DMS153 treated with DMSO at 0.1 percent for 48 hours (cell line): ENCODE measurements around the gene PCSK2.

Experiments used
- DNase-seq: peaks from one replicate; lab custom pipeline; 2025; ENCODE audit not compliant: unreplicated experiment; lab: John Stamatoyannopoulos, UW

PCSK2 gene

GRCh38 chr20:17470521-17470920 lies 243.7 kb downstream of the PCSK2 start:
- DNase-seq, result no peak

GRCh38 chr20:17470973-17471372 lies 244.1 kb downstream of the PCSK2 start:
- DNase-seq, result no peak

GRCh38 chr20:17471606-17472187 lies 244.9 kb downstream of the PCSK2 start:
- DNase-seq, result no peak

GRCh38 chr20:17473659-17474058 lies 246.8 kb downstream of the PCSK2 start:
- no peak for DNase-seq

- DNase-seq, result no peak
These were observed 252.3 kb downstream of the PCSK2 start for GRCh38 chr20:17479063-17479657.

GRCh38 chr20:17480696-17481095 lies 253.9 kb downstream of the PCSK2 start:
- DNase-seq, result no peak

- DNase-seq, result no peak
These were observed 254.8 kb downstream of the PCSK2 start for GRCh38 chr20:17481661-17482060.

- no peak for DNase-seq
These were observed 255.7 kb downstream of the PCSK2 start for GRCh38 chr20:17482536-17482935.

GRCh38 chr20:17485017-17485416 lies 258.2 kb downstream of the PCSK2 start:
- DNase-seq, result no peak

- no peak for DNase-seq
These were observed 262.2 kb downstream of the PCSK2 start for GRCh38 chr20:17488916-17489600.

GRCh38 chr20:17490501-17490900 lies 263.7 kb downstream of the PCSK2 start:
- no peak for DNase-seq

- no peak for DNase-seq
These were observed 264.2 kb downstream of the PCSK2 start for GRCh38 chr20:17491041-17491440.

- DNase-seq, result no peak
These were observed 264.6 kb downstream of the PCSK2 start for GRCh38 chr20:17491488-17491887.

- DNase-seq, result no peak
These were observed 266.3 kb downstream of the PCSK2 start for GRCh38 chr20:17493173-17493572.

- no peak for DNase-seq
These were observed 267.4 kb downstream of the PCSK2 start for GRCh38 chr20:17494201-17494600.

GRCh38 chr20:17495826-17496225 lies 269.0 kb downstream of the PCSK2 start:
- no peak for DNase-seq

- no peak for DNase-seq
These were observed 271.2 kb downstream of the PCSK2 start for GRCh38 chr20:17497821-17498580.

GRCh38 chr20:17498641-17499040 lies 271.8 kb downstream of the PCSK2 start:
- DNase-seq, result no peak

- DNase-seq, result no peak
These were observed 272.2 kb downstream of the PCSK2 start for GRCh38 chr20:17499041-17499440.

GRCh38 chr20:17500271-17500670 lies 273.4 kb downstream of the PCSK2 start:
- DNase-seq, result no peak

- DNase-seq, result no peak
These were observed 274.0 kb downstream of the PCSK2 start for GRCh38 chr20:17500826-17501225.

GRCh38 chr20:17501701-17502100 lies 274.9 kb downstream of the PCSK2 start:
- no peak for DNase-seq
